GM19468 (cell line): Measurements from ENCODE around the gene TAOK2.
"Not testable (repeated sequence)": the region's sequence is repeated elsewhere in the genome, so short reads cannot be mapped to it uniquely, and the experiment has no call there.

ENCODE experiments used
- ATAC-seq: cut with Tn5 transposase; IDR thresholded peaks from one replicate; pipeline ENCODE4 v1.9.1; 2021; ENCODE audit warnings: mild to moderate bottlenecking, moderate library complexity, moderate number of reproducible peaks; ENCODE audit not compliant: unreplicated experiment; ENCODE audit errors: extremely low read depth

Gene TAOK2

DNA sequence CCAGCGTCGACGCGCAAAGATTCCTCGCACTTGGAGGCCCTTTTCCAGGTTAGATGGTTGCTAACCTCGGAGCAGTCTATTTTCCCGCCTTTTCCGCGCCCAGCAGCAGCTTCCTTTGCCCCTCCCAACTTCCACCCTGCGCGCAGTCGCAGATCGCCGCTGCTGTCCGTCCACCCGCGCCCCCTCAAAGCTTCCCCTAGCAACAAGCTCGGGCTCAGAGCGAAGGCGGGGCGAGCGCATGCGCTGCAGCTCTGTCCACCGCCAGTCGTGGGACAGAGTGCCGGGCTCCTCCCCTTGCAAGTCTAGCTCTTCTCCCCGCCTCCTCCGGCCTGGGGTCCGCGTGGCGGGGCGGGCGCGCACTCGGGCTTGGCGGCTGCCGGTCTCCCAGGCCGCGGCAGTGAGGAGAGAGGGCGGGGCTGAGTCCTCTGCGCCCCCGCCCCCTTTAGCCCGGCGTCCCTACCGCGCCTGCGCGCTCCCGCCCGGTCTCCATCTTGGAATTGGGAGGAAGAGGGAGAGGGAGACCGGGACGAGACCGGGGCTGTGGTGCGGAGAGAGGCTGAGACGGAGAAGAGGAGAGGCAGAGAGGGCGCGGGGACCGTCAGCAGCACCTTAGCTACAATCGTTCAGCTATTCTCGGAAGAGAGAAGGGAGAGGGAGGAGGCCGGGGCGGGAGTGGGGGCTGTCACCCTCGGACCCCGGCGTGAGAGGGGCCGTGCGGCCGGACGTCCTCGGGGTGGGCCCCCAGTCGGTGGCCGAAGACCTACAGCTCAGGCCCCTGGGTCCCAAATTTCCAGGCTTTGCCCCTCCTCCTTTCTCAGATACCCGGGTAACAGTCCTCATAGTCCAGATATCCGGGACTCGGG lies at the start of gene TAOK2:
TAOK2 (plus strand) TSS at position 485 of the 863 bp plus-strand sequence. CDS start 3,905 bp downstream, outside the sequence.
- ATAC-seq, result peak; percentile 95

DNA sequence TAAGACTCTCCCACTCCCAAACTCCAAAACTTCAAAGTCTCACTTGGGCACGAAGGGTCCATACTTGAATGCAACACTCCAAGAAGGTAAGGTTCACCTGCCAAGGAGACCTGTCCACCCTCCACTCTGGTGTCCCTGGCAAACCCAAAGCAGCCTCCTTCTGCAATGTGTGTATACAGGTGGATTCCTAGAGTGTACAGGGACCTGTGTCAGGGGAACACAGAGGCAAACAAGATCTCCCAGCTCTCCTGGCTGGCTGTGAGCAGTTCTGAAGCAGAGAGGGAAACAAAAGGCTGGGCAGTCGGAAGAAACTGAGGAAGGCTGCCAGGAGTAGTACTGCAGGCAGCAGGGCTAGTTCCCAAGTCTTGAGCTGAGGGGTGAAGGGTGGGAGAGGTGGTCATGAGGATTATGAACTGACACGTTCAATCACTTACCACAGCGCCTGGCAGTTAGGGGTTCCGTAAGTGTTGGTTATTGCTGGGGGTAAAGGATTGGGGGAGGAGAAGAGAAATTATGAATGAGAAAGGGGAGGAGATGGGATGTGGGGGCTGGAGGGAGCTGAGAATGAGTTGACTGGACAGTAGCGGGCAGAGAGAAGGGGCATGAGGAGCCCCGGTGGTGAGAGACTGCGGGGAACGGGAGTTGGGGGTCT lies 48.4 kb upstream of the TAOK2 start:
- ATAC-seq, result no peak

DNA sequence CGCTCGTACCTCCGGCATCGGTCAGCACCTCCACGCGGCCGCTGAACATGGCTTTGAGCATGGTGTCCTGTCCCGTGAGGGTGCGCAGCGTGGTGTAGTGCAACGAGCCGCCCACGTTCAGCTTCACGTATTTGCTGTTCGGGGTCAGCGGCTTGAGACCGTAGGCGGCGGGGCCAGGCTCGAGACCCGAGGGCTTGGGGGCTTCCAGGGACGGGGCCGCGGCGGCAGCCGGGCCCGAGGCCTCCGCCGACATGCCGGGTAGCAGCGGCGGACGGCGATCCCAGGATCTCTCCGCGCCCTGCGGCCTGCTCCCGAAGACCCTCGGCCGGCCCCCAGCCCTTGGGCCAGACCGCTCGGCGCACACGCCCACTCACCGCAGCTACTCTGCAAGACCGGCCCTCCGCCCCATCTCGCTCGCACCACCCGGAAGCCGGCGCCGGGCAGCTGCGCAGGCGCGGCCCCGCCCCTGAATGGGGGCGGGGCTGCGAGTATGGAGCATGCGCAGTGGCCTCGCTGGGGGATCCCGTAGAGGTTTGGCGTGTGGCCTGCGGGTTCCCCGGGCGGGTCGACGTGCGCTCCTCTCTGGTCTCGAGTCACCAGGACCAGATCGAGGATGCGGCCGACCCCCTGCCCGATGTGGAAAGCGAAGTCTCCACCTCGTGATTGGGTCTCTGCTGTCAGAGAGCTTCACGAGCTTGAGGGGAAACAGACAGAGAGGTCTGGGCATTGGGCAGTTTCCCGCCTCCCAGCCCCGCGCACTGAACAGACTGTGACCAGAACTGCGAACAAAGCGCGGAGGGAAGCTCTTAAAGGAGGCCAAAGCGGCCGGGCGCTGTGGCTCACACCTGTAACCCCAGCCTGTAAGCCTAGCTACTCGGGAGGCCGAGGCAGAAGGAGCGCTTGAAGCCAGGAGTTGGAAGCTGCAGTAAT lies 47.6 kb upstream of the TAOK2 start, which contains the start of gene KCTD13:
KCTD13 (minus strand) TSS at position 446 of the 930 bp plus-strand sequence; CDS start at position 253, 193 bp downstream.
- peak; percentile 90 for ATAC-seq

DNA sequence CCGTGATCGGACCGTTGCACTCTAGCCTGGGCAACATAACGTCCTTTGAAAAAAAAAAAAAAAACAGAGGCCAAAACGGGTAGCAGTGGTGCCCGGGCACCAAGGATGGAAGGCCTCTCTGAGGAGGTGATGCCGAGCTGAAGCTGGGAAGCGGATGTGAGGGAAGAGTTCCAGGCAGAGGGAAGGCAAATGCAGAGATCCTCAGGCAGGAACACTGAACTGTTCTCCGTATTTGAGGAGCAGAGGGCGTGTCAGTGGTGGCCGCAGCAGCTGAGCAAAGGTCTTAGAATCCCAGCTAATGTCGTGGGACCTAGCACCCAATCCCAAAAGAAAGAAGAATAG lies 47.0 kb upstream of the TAOK2 start:
- ATAC-seq, result no peak

DNA sequence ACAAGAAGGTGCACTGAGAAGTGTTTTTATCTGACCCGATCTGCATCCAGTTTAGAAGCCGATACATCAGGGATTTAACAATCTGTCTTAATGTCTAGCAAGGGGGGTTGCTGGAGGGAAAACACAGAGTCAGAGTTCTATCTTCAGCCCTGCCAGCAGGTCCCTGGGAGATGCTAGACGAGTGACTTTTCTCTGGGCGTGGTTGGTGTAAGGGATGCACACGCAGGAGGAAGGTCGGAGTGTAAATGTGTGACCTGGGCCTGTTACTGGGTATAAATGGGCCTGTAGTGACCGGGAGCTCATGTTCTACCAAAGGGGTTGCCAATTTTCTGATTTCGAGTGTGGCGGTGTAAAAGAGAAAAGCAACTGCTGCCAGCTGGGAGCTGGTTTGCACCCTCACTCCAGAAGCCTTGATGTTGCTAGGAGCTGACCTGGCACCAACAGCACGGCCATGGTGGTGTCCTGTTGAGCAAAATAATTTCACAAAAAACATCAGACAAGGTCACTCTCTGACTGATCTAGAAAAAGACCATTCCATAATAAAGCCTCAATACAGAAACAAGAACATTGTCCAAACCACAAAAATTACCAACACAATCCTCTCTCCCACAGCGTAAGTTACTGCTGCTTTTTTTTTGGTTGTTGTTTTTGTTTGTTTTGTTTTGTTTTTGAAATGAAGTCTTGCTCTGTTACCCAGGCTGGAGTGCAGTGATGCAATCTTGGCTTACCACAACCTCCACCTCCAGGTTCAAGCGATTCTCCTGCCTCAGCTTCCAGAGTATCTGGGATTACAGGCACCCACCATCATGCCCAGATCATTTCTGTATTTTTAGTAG lies 46.4 kb upstream of the TAOK2 start:
- ATAC-seq, result no peak

DNA sequence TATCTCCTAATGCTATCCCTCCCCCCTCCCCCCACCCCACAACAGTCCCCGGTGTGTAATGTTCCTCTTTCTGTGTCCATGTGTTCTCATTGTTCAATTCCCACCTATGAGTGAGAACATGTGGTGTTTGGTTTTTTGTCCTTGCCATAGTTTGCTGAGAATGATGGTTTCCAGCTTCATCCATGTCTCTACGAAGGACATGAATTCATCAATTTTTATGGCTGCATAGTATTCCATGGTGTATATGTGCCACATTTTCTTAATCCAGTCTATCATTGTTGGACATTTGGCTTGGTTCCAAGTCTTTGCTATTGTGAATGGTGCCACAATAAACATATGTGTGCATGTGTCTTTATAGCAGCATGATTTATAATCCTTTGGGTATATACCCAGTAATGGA lies 41.9 kb upstream of the TAOK2 start:
- not testable (repeated sequence) for ATAC-seq

DNA sequence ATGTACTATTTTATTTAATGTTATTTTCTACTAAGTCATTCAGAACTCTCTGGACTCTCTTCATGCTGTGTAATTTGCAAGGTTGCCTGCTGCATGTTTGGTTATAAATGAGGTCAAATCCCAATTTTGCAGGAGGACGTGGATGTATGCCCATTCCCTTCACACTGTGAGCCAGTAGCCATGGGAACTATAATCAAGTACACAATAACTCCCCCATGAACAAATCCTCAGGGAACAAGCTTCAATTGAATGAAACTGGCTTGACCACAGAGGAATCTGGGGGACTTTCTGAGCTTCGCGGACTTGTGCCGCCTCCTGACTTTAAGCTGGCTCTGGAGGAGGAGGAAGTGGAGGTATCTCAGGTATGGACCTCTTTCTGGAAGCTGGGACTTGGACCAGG lies 33.0 kb upstream of the TAOK2 start:
- ATAC-seq, result no peak

DNA sequence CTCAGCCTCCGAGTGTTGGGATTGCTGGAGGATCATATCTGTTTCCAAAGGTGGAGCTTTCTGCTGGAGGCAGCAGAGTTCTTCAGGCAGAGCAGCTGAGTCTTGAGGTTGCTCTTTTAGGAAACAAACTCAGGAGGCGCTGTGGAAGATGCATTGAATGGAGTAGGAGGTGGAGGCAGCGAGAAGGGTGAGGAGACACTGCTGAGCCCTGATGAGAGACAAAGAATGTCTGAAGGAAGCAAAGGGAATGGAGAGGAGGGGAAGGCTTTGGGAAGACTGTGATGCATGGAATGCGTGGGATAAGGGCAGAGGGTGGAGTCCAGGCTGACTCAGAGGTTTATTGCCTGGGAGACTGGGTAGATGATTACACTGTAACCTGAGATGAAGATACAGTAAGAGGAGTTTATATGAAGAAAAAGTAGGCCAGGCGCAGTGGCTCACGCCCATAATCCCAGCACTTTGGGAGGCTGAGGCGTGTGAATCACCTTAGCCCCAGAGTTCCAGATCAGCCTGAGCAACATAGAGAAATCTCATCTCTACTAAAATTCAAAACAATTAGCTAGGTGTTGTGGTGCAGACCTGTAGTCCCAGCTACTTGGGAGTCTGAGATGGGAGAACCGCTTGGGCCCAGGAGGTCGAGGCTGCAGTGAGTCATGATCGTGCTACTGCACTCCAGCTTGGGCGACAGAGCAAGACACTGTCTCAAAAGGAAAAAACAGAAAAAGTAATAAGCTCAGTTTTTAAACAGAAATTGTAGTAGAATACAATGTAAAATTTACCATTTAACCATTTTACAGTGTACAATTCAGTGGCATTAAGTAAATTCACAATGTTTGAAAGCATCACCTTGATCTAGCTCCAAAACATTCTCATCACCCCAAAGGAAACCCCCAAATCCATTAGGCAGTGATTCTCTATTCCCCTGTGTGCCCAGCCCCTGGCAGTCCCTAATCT lies 29.5 kb upstream of the TAOK2 start:
- no peak for ATAC-seq

DNA sequence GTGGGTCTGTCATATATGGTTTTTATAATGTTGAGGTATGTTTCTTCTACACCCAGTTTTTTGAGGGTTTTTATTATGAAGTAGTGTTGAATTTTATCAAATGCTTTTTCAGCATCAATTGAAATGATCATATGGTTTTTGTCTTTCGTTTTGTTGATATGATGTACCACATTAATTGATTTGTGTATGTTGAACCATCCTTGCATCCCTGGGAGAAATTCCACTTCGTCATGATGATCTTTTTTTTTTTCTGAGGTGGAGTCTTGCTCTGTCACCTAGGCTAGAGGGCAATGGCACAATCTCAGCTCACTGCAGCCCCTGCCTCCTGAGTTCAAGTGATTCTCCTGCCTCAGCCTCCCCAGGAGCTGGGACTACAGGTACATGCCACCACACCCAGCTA lies 25.8 kb upstream of the TAOK2 start:
- ATAC-seq, result no peak

DNA sequence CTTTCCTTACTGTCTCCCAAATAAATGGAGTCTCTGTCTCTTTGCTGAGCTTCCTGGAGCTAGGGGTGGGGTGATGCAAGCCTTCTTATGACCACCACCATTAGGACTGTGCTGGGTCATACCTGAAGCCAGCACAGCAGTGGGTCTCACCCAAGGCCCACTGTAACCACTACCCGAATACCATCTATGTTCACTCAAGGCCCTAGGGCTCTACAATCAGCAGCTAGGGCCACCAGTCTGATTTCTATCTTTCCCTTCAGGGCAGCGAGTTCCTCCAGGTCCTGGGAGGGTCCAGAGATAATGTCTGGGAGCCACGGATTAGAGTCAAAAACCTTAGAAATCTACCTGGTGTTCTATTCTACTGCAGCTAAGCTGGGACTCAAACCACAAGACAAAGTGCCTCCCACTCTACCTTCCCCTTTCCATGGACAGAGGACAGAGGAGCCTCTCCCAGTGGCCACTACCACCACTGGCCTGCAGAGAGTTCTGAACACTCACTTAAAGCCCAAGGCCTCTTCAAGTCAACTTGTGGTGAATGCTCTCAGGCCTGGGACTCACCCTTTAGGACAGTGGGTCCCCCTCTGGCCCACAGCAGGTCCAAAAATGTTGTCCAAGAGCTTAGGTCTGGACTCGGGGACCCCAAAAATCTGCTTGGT lies 22.7 kb upstream of the TAOK2 start:
- no peak for ATAC-seq

DNA sequence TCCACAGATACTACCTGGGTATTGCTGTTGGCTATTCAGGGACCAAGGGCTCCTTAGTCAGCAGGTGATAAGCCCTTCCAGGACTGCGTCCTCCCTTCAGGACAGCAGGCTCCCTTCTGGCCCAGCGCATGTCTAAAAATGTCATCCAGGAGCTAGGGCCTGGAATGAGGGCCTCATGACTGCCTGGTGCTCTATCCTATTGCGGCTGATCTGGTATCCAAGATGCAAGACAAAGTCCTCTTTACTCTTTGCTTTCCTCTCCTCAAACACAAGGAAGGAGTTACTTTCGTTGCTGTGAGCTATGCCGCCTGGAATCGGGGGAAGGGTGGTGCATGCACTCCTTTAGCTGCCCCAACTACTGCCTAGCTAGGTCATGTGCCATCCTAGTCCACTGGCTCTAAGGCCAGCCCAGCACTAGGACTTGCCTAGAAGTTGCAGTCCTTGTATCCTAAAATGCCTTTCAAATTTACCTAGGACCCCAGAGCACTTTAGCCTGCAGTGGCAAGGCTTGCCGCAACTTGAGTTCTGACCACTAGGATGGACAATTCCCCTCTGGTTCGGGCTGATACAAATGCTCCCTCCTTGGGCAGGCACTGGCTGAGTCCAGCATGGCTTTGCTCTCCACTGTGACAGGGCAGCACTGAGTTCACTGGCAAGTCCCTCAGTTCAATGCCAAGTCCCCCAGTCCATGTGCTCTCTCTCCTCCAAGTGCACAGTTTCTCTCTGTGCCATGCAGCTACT lies 21.9 kb upstream of the TAOK2 start:
- no peak for ATAC-seq

DNA sequence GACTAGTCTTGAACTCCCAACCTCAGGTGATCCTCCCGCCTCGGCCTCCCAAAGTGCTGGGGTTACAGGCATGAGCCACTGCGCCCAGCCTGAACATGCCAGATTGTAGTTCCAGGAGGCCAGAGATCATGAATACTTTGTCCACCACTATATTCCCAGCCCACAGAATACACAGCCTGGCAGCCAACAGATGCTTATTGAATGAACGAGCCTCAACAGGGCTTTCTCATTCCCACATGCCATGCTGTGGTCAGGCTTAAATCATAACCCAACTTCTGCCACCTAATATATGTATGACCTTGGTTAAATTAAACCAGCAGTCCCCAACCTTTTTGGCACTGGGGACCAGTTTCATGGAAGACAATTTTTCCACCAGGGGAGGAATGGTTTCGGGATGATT lies 14.9 kb upstream of the TAOK2 start:
- no peak for ATAC-seq

DNA sequence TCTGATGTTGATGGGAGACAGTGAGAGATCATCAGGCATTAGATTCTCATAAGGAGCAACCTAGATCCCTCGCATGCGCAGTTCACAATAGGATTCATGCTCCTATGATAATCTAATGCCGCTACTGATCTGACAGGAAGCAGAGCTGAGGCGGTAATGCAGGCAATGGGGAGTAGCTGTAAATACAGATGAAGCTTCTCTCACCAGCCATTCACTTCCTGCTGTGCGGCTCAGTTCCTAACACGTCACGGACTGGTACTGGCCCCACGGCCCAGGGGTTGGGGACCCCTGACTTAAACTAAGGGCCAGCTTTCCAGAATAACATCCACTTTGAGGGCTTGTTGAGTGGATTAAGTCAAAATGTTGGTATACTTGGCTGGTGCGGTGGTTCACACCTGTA lies 14.4 kb upstream of the TAOK2 start:
- ATAC-seq, result no peak

DNA sequence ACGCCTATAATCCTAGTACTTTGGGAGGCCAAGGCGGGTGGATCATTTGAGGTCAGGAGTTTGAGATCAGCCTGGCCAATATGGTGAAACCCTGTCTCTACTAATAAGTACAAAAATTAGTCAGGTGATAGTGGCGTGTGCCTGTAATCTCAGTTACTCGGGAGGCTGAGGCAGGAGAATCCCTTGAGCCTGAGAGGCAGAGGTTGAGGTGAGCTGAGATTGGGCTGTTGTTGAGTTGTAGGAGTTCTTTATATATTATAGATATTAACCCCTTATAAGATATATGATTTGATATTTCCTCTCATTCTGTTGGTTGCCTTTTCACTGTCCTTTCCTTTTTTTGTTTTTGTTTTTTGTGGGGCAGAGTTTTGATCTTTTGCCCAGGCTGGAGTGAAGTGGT lies 13.8 kb upstream of the TAOK2 start:
- ATAC-seq, result not testable (repeated sequence)

DNA sequence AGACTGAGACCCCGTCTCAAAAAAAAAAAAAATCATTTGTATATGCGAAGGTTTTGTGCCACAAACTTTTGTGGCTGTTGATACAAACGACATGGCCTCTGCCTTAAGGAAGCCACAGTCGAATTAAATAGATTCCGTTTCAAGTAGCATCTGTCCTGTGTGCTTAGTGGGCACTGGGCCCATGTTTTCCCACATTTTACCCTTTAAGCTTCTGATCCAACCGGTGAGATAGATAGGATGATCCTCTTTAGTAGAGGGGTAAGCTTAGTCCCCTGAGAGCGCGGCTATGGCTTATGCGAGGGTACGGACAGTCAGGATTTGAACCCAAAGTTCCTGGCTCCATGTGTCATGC lies 12.6 kb upstream of the TAOK2 start:
- ATAC-seq, result no peak

DNA sequence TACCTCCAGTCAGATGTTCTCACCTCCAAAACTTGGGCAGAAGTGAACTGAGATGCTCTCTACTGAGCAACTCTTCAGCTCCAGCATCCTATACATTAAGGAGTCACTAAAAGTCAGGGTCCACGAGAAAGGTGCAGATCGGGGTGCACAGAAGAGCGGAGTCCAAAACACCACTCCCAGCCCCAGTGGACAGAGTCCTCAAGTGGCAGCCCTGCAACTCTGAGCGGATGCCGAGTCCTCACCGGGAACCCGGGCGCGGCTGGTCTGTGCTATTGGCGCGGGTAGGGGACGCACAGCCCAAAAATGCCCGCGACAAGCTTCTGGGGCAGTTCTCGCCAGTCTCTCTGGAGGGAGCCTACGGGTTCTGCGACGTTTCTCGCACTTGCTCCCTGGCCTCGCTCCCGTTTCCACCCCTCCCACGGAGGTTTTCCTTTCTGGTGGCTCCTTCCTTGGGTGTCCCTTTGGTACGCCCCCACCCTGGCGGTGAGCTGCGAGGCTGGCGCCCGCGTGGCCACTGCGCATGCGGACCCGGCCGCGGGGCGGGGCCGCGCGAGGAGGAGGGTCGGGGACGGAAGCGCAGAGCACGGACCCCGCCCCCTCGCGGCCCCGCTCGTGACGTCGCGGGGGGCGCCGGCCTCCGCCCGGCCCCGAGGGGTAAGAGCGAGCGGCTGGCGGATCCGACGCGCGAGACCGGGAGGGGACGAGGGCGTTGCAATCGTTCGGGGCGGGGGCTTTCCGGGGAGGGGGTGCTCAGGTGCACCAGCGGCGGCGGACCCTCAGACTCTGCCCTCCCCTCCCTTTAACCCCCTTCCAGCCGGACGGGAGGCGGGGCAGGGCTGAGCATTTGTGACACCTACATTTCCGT lies 12.0 kb upstream of the TAOK2 start, which contains the start of gene TMEM219:
TMEM219 (plus strand) TSS at position 601 of the 865 bp plus-strand sequence. CDS start 1,065 bp downstream, outside the sequence.
- peak; percentile 80 for ATAC-seq
